DMS79 treated with DMSO at 0.1 percent for 48 hours (cell line): Measurements from ENCODE around the gene PDZRN3.
"Not testable (repeated sequence)": the region's sequence is repeated elsewhere in the genome, so short reads cannot be mapped to it uniquely, and the experiment has no call there.

ENCODE experiments used
- DNase-seq: peaks from one replicate; lab custom pipeline; 2025; lab: John Stamatoyannopoulos, UW

The PDZRN3 gene

GRCh38 chr3:73586628-73587027 lies 38.1 kb downstream of the PDZRN3 start:
- DNase-seq: no peak

GRCh38 chr3:73586190-73586589 lies 38.6 kb downstream of the PDZRN3 start:
- no peak for DNase-seq

- no peak for DNase-seq
Measured at GRCh38 chr3:73584873-73585272, 39.9 kb downstream of the PDZRN3 start.

GRCh38 chr3:73582535-73582934 lies 42.2 kb downstream of the PDZRN3 start:
- no peak for DNase-seq

- DNase-seq: no peak
Measured at GRCh38 chr3:73581134-73581846, 43.5 kb downstream of the PDZRN3 start.

- DNase-seq: no peak
Measured at GRCh38 chr3:73580343-73580742, 44.4 kb downstream of the PDZRN3 start.

GRCh38 chr3:73577704-73578103 lies 47.0 kb downstream of the PDZRN3 start:
- DNase-seq: no peak

GRCh38 chr3:73576999-73577461 lies 47.7 kb downstream of the PDZRN3 start:
- DNase-seq: no peak

- DNase-seq: no peak
Measured at GRCh38 chr3:73575953-73576352, 48.8 kb downstream of the PDZRN3 start.

- DNase-seq: no peak
Measured at GRCh38 chr3:73575519-73575918, 49.2 kb downstream of the PDZRN3 start.

- DNase-seq: no peak
Measured at GRCh38 chr3:73573204-73573603, 51.5 kb downstream of the PDZRN3 start.

- DNase-seq: no peak
Measured at GRCh38 chr3:73572368-73572767, 52.4 kb downstream of the PDZRN3 start.

- DNase-seq: no peak
Measured at GRCh38 chr3:73571238-73571794, 53.4 kb downstream of the PDZRN3 start.

- DNase-seq: no peak
Measured at GRCh38 chr3:73569246-73569760, 55.4 kb downstream of the PDZRN3 start.

GRCh38 chr3:73568371-73568862 lies 56.3 kb downstream of the PDZRN3 start:
- DNase-seq: no peak

- DNase-seq: not testable (repeated sequence)
Measured at GRCh38 chr3:73565374-73565773, 59.4 kb downstream of the PDZRN3 start.

GRCh38 chr3:73563896-73564582 lies 60.7 kb downstream of the PDZRN3 start:
- DNase-seq: no peak

- DNase-seq: no peak
Measured at GRCh38 chr3:73561494-73561893, 63.2 kb downstream of the PDZRN3 start.

GRCh38 chr3:73559749-73560148 lies 65.0 kb downstream of the PDZRN3 start:
- no peak for DNase-seq

- no peak for DNase-seq
Measured at GRCh38 chr3:73558727-73559075, 66.0 kb downstream of the PDZRN3 start.

- DNase-seq: no peak
Measured at GRCh38 chr3:73557986-73558726, 66.6 kb downstream of the PDZRN3 start.
